WI38 (cell line): ENCODE data around the gene HIRA.

Source experiments
- H3K4me3 ChIP-seq: 2 replicates; pipeline ENCODE4 v1.5.1; 2011; ENCODE audit warnings: low read depth, mild to moderate bottlenecking, control low read depth, low read length
- CTCF ChIP-seq: IDR thresholded peaks from 2 replicates; pipeline ENCODE4 v1.5.1; 2012; ENCODE audit warnings: low read depth, mild to moderate bottlenecking, control low read depth, low read length

HIRA gene

DNA sequence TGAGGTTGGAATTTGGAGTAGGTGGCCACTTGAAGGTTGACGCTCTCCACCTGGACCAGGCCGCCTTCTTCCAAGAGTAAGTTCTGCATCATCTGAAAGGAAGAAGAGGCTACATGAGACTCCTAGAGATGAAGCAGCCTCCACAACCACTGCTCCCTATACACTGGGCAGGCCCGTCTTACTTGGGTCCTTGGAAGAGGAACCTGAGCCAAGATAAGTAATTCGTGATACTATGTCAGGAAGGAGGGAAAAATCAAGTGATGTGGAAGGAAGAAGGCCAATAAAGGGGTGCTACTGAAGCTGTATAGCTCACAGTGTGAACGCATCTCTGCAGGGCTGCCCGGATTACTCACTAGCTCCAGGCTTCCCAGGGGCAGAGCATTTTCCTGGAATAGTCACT, 36.4 kb upstream of the HIRA start:
- TF ChIP-seq CTCF, result no peak
- H3K4me3 ChIP-seq, result no peak overlapping the region

- H3K4me3 ChIP-seq, result no peak overlapping the region
- no peak for TF ChIP-seq CTCF
Observed at GRCh38 chr22:19466848-19467752, 35.6 kb upstream of the HIRA start.

- no peak for TF ChIP-seq CTCF
Observed at GRCh38 chr22:19466126-19466716, 34.7 kb upstream of the HIRA start.

GRCh38 chr22:19464975-19465374, 33.4 kb upstream of the HIRA start:
- no peak overlapping the region for H3K4me3 ChIP-seq
- no peak for TF ChIP-seq CTCF

More at GRCh38 chr22:19466126-19466716, 34.7 kb upstream of the HIRA start:
- H3K4me3 ChIP-seq, result no peak overlapping the region

GRCh38 chr22:19464546-19464945, 33.0 kb upstream of the HIRA start:
- TF ChIP-seq CTCF, result no peak

GRCh38 chr22:19463491-19464469, 32.2 kb upstream of the HIRA start:
- no peak for TF ChIP-seq CTCF
- H3K4me3 ChIP-seq, result no peak overlapping the region

More at GRCh38 chr22:19464546-19464945, 33.0 kb upstream of the HIRA start:
- no peak overlapping the region for H3K4me3 ChIP-seq
